Fibroblast of skin of scalp (primary cell): ENCODE data around the gene TMEM132A. TPM values are rescaled to one million over a fixed set of nuclear protein-coding genes. Genes with fewer than 3 reads are reported as not detected.
A peak's percentile ranks its signal among the peaks of the same experiment; 100 is the strongest.

Experiments
- DNase-seq: peaks from one replicate; pipeline ENCODE4 v3.0.0-alpha.2; 2013
- polyA plus RNA-seq, 2 experiments: library from polyadenylated mRNA; unstranded; fragments of 120-200 nt; gene quantifications; one replicate each; pipeline ENCODE4 v1.2.1, GENCODE V29; 2013; ENCODE audit not compliant: insufficient read length in 2 of 2

Gene TMEM132A, protein sequence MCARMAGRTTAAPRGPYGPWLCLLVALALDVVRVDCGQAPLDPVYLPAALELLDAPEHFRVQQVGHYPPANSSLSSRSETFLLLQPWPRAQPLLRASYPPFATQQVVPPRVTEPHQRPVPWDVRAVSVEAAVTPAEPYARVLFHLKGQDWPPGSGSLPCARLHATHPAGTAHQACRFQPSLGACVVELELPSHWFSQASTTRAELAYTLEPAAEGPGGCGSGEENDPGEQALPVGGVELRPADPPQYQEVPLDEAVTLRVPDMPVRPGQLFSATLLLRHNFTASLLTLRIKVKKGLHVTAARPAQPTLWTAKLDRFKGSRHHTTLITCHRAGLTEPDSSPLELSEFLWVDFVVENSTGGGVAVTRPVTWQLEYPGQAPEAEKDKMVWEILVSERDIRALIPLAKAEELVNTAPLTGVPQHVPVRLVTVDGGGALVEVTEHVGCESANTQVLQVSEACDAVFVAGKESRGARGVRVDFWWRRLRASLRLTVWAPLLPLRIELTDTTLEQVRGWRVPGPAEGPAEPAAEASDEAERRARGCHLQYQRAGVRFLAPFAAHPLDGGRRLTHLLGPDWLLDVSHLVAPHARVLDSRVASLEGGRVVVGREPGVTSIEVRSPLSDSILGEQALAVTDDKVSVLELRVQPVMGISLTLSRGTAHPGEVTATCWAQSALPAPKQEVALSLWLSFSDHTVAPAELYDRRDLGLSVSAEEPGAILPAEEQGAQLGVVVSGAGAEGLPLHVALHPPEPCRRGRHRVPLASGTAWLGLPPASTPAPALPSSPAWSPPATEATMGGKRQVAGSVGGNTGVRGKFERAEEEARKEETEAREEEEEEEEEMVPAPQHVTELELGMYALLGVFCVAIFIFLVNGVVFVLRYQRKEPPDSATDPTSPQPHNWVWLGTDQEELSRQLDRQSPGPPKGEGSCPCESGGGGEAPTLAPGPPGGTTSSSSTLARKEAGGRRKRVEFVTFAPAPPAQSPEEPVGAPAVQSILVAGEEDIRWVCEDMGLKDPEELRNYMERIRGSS
- polyA plus RNA-seq (2013, experiment 1 of 2; ENCODE audit: insufficient read length) = 47.9 TPM
- polyA plus RNA-seq (2013, experiment 2 of 2; ENCODE audit: insufficient read length) = 47.3 TPM

DNA sequence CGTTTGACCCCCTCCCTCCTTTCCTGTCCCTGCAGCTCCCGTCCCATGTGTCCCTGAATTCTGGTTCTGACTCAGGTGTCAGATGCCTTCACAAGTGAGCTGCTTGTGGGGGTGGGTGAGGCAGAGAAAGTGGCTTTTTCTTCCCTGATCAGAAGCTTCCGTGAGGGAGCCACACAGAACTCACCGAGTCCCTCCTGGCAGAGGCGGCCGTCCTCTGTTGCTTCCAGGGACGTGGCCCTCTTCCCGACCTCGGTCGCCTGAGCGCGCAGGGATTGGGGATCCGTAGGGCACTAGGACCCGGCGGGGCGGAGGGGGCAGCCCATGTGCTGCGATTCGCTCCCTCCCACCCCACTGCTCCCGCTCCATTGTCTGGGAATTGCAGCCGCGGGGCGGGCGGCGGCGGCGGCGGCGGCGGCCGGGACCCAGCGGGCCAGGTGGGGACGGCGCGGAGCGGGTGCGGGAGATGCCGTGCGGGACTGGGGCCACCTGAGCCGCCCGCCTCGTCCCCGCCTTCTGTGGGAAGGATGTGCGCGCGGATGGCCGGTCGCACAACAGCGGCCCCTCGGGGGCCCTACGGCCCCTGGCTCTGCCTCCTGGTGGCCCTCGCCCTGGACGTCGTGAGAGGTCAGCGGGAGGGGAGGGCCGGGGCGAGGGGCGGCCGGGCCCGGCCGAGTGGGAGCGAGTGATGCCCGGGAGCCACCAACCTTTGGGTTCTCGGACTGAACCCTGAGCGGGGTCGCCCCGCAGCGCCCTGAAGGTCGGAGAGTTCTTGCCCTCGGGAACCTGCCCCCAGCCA is at the start of gene TMEM132A:
Gene TMEM132A (plus strand): TSS at position 351 of the 796 bp plus-strand sequence. CDS start 174 bp downstream, at position 525.
- peak; percentile 73 for DNase-seq

DNA sequence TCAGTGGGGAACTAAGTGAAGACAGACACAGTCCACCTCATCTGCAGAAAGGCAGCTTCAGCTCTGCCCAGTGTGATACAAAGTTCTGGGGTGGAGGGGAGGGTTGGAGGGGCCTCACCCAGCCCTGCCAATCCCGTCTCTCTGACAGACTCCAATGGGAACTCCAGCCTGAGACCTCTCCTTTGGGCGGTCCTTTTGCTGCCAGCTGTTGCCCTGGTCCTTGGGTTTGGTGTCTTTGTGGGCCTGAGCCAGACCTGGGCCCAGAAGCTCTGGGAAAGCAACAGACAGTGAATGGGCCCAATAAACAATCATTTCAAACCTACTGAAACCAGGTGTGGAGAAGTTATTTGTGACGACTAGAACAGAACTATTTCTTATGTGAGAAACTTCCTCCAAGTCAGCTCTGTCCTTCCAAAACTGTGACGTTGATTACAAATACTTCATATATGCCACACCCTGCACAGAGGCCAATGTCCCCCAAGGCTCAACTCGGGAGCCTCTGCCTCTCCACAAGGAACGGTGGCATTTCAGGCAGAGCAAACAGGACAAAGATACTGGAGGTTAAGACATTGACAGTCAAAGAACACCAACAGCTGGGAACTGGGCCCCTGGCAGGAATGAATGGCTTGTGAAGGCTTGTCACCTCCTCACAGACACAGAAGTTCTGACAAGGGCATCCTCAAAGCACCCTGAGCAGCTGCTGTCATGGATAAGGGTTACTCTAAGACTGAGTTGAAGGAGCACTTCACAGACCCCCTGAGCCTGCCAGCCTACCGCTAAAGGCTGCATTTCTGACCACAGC is 48.7 kb upstream of the TMEM132A start:
- DNase-seq = no peak

DNA sequence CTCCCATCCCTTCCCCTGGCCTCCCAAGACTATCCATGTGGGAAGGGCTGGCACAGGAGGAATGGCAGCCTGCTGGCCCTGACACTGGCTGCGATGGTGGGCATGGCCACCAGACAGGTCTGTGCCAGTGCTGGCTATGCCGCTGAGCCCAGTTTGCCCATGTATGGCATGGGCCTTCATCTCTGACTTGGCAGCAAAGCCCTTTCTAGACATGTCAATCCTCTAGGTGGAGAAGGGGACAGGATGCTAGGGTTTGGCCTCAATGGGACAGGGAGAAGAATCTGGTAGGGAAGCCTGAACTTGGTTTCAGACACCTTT is 48.1 kb upstream of the TMEM132A start:
- DNase-seq = no peak

DNA sequence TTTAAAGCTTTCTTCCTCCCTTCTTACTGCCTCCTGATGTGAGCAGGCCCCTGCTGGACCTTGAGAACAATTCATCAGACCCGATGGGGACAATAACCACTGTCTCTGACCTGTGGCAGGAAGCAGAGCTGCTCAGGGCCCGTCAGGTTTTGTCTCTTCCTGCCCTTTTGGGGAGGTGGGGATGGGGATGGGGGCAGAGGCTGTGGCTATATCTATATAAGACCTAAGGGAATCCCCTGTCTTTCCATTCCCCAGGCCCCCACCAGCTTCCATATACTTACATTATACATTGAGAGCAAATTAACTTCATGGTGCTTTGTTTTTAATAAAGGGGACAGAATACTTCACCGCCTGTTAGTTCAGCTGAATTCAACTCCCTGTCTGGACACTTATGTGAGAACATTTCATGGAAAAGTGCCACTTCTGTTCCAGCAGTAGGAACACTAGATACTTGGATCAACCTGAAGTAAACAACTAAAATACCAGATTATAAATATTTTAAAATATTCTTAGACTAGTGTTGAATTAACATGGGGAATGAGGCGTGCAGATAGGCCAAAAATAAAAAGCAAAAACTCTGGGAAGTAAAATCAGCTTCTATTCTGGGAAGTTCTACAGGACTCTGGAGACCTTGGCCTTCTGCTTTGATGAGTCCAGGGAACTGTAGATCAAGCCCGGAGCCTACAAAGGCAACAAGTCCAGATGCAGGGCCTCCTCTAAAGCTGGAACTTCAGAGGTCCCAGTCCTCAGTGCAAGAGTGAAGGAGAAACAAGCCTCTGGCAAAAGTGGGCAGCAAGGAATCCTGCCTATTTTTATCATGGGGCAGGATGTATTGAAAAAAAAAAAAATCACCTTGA is 45.8 kb upstream of the TMEM132A start:
- DNase-seq = no peak

DNA sequence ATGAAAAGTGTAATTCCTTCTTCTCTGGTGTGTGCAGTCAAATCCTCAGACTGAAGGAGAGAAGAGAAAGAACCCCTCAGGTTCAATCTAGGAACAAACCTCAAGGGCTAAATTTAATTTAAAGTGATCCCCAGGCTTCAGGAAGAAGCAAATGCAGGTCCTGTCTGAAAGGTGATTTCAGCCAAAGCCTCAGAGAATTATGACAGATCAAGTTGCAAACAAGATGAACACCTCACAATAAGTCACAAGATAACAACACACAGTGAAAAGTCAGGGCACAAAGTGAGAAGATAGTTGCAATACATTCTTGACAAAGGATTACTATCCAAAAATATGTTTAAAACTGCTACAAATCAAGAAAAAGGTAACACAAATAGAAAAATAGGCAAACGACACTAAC is 45.2 kb upstream of the TMEM132A start:
- DNase-seq = no peak

DNA sequence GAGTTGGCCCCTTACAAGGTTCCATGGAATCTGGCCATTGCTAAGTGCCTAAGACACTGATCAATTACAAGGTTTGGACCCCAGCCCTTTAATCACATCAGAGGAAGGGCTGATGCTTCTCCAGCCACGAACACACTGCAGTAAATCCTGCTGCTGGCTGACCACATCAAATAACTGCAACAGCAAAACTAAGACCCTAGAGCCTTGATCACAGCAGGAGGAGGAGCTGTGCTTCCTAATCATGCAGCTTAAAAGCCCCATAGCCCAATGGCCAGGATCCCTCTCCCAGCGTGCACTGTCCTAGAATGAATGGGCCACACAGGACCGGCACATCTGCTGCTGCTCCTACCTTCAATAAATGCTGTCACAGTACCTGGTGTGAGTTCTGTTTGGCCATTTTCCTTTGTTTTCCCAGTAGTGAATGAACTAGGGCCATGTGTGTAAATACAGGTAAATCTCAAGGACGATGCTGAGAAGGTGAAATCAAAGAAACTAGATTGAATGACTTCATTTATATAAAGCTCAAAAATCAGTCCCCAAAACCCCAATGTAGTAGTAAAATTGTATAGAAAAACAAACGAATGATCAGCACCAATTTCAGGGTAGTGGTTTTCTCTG is 44.2 kb upstream of the TMEM132A start:
- DNase-seq = no peak

DNA sequence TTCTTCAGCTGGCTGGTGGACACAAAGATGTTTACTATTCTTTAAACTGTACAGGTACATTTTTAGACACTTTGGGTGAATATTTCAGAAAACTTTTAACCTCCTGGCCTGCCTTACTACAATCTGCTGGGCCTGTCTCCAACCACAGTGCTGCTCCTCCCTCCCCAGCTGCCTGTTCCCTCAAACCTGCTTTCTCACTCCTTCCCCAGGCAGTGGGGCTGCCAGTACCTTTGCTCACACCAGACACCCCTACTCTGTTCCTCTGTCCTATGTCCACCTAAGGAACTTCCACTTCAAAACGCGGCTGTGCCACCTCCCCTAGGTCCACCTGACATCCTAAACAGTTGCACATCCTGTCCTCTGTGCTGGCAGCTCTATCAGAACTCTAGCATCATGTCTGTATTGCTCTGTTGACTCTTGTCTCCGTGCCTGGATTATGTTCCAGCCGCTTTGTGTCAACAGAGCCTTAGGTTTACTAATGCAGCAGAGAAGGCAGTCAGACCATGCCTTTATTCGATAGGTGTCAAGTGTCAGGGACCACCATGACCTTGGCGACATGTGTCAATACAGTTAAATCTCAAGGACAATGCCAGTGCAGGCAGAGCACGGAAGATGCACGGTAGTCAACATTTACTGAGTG is 43.5 kb upstream of the TMEM132A start:
- no peak for DNase-seq

DNA sequence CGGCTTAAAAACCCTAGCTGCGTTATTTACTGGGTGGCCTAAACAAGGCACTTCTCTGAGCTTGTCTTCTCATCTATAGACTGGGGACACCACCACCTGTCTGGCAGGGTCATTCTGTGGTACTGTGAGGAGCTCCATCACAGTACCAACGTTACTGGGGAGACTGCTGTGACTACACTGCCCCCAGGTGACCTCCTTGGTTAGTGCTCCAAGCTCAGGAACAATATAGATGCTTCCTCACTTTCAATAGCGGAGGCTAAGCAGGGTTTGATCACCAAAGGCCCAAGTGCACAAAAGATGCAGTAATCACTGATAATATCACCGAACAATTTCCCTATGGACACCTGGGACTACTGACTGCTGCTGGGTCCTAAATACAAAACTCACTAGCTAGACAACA is 36.7 kb upstream of the TMEM132A start:
- peak; percentile 51 for DNase-seq

DNA sequence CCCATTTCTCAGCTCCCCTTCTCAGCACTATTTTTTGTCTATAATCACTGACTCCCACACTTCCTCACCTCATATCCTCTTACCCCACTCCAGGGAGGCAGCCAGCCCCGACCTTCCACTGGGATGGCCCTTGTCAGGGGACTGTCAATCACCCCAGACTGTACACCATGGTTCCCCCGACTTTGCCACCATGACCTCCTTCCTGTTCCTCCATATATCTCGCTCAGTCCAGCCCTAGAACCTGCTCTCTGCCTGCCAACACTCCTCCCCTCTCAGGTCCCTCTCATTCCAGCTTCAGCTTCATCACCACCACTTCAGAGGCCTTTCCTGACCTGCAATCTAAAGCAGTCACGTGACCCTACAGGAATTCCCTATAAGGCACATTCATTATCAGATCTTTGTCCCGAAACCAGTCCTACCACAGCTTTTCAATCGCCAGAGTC is 34.4 kb upstream of the TMEM132A start:
- DNase-seq = no peak

DNA sequence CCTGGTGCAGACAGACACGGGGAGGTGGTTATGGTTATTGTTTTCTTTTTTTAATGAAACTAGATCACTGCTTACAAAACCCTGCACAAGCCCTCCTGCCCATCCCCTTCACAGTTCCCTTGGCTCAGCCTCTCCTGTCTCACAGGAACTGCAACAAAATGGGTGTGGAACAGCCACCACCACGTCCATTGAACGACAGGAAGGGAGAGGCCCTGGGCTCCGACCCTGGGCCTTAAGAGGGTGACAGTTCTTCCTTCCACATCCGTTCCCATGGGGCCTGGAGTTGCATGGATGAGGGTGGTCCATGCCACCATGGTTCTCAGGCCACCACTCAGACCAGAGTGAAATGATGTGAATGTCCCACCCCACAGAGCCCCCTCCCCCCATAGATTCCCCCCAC is 33.6 kb upstream of the TMEM132A start:
- DNase-seq = no peak

DNA sequence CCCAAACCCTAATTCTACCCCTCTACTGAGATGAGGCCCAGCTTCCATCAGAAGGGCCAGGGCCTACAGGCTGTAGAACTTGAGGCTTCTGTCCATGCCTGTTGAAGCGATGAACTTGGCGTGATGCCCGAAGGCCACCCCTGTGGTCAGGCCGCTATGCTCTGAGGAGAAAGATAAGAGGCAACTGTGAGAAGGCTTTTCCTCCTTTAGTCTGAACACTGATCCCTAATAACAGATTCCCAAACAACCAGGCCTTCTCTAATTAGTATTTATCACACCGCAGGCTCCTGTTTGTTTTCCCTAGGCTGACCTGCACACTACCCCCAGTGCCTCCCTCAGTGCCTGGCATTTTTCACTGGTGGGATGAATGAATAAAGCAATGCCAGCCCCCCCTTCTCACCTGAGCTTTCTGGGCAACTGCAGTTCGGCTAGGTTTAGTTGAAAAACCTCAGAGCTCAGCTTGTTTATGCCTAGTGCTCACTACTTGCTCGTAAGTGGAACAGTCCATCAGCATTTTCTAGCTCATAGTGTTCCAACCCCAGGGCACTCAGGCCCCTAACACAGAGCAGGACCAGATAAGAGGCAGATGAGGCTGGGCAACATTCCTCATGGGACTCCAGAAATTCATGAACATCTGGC is 33.0 kb upstream of the TMEM132A start:
- DNase-seq = no peak

DNA sequence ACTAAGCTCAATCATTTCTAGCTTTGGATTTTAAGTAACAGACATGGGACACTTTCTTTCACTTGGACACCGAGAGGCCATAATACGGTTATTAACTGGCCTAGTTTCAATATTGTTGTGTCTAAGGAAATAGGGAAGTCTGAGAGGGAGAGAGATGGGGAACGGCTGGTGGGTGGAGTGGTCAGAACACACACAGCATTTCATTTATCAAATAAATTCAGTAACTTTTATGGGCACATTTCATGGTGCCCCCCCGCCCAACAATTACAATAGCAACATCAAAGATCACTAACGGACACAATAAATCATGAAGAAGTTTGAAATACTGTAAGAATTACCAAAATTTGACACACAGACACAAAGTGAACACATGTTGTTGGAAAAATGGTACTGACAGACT is 28.6 kb upstream of the TMEM132A start:
- no peak for DNase-seq

DNA sequence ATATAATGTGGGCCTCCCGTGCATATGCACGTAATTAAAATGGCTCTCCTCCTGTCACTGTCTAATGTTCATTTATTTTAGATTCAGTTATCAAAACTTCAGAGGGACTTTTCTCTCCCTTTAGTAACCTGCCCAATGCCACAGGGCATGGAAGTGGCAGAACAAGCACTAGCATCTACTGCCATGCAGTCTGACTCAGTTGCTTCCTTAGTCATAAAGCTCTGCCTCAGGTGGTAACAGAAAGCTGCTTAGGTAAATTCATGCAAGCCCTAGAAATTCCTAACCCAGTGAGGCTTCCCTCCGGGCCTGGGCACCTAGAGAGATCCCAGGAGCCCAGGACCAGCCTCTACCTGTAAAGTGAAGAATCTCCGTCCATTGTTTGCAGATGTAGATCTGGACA is 26.8 kb upstream of the TMEM132A start:
- no peak for DNase-seq

DNA sequence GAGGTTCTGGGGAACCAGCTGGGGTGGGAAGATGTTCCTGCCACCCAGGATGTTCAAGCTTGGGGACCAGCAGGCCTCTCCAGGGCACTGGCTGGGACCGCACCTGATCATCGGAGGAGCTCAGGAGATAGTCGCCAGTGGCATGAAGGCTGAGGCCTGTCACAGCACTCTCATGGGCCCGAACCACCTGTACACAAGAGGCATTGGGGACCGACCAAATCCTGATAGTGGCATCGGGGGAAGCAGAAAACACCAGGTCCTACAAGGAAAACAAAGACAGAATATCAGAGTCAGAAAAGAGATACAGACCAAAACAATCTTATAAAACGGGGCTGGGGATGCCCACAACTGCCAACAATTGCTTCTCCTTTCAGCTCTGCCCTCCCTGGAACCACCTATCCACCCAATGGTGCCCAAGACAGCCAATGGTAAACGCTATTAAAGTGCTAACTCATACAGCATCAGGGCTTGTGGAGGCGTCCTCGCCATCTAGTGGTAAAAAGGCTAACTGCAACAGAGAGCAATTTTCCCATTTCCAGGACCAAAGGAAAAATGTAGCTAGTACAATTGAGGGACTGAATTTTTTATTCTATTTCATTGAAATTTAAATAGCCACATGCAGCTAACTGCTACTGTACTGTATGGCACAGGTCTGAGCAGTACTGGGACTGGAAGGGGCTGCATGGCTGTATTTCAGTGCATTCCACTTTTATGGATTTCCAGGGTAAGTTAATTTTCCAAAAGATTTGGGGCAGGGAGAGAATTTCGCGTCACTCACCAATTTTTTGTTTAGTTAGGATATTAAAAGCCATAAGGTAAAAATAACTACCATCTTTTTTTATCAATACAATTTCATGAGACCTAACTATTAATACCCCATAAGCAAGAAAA is 25.0 kb upstream of the TMEM132A start:
- peak; percentile 64 for DNase-seq

DNA sequence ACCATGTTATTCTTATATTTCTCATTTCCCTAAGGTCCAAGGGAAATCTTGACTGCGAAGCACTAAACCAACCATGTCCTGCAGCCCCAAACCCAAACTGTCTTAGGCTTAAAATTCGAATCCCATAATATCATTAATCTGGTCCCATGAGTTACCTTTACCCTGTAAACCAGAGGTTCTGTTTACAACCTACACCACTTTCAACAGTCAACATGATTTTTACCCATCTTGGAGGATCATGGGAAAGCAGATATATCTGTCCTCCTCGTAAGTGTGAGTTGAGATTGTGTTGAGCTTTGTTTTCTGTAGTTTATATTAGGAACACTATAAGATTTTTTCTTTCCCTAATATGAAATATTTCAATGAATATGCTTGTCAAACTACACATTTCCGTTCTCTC is 24.3 kb upstream of the TMEM132A start:
- DNase-seq = no peak

DNA sequence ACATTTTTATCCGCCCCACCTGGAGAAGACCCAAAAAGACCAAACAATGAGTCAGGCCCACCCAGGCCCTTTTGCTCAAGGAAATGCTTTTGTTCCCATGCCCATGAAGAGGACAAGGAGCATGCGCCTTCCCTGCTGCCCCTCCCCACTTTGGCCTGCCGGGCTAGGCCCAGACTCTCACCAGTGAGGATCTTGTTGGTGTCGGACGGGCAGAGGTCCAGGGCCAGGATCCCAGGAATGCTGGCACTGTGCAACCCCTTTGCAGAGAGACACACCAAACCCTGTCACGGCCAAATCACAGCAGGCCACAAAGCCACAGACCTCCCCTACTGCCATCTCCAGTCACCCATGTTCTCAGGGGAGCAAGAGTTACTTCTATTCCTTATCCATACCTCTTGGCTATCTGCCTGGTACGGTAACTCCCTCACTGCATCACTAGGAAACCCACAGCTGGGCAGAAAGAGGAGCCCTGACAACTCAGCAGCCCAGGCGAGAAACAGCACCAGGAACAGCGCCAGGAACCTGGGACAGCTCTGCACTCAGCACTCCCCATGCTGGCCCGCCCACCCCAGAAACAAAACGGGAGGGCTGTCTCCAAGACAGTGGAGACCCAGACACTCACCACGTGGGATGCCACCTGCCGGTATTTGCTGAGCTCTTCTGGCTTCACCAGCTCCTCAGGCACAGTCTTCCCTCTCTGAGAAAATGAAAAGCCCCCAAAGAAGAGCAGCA is 23.4 kb upstream of the TMEM132A start:
- DNase-seq = no peak

DNA sequence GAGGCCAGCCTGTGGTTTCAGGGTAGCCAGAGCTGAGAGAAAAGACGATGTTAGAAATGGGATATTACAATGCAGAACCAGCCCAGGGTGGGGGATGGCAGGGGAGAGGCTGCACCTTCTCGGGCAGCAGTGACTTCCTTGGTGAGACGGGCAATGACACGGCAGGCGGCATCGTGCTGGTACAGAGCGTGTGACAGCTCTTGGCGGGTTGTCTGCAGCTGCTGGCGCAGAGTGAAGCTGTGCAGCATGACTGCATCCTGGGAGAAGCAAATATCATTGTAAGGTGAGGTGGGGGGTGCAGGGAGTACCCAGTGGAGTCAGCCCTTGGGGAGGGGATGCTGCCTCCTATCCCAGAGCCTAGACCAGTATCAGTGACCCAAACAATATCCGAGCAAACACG is 21.6 kb upstream of the TMEM132A start:
- DNase-seq = no peak
